A549 (cell line): ENCODE results near the gene KCTD1. TPM values are rescaled to one million over a fixed set of nuclear protein-coding genes. Genes with fewer than 3 reads are reported as not detected.
A peak's percentile ranks its signal among the peaks of the same experiment; 100 is the strongest.

Source experiments
- ATAC-seq, 2 experiments: fragments of 200-7000 bp in 1 of 2; fragments of >200 bp in 1 of 2; cut with Nextera tagmentation in 1 of 2; cut with Tn5 transposase in 1 of 2; 3 replicates each; pipeline versions ENCODE4 v1.8.0 to v1.9.1; 2018 to 2020; ENCODE audit warnings: mild to moderate bottlenecking in 1 of 2, moderate library complexity in 1 of 2
- CTCF ChIA-PET: fragments of 300-600 bp; sonication (Branson Sonifier 250); formaldehyde crosslinking; extraction: SDS; loops from one replicate; lab custom pipeline; 2021; ENCODE audit warnings: antibody characterized with exemption, inconsistent platforms; lab: Yijun Ruan, JAX
- POLR2A ChIA-PET: fragments of 350-600 bp; formaldehyde crosslinking; extraction: SDS; loops from one replicate; lab custom pipeline; 2021; ENCODE audit warnings: antibody characterized with exemption, inconsistent platforms; lab: Yijun Ruan, JAX
- DNase-seq, 2 experiments: peaks; one replicate each; pipeline versions ENCODE4 v3.0.0 to v3.0.0-alpha.2; 2011 to 2016; ENCODE audit warnings: low read depth in 1 of 2, low spot score in 1 of 2
- FAIRE-seq: peaks from 2 replicates; lab custom pipeline; 2011; peaks lifted over from hg19 to GRCh38; lab: Jason Lieb, UNC
- H3K27ac ChIP-seq, 2 experiments: fragments of >200 bp; sonication (Bioruptor Twin); formaldehyde crosslinking; 3 replicates each; pipeline ENCODE4 v1.5.1; 2016 to 2017
- H3K4me1 ChIP-seq: fragments of >200 bp; sonication (Bioruptor Twin); formaldehyde crosslinking; 3 replicates; pipeline ENCODE4 v1.6.1; 2016
- H3K4me2 ChIP-seq: fragments of >200 bp; sonication (Bioruptor Twin); formaldehyde crosslinking; 3 replicates; pipeline ENCODE4 v1.6.1; 2016
- H3K4me3 ChIP-seq: fragments of >200 bp; sonication (Bioruptor Twin); formaldehyde crosslinking; 3 replicates; pipeline ENCODE4 v1.5.1; 2016
- H3K9me3 ChIP-seq: fragments of >200 bp; sonication (Bioruptor Twin); formaldehyde crosslinking; 3 replicates; pipeline ENCODE4 v1.6.1; 2016
- CBX2 ChIP-seq: fragments of 200-600 bp; sonication (generic); IDR thresholded peaks from 2 replicates; pipeline ENCODE4 v1.6.1; 2016; ENCODE audit warnings: low read depth, mild to moderate bottlenecking, borderline replicate concordance
- CHD2 ChIP-seq: fragments of 150-350 bp; IDR thresholded peaks from 2 replicates; pipeline ENCODE4 v1.6.1; 2014; ENCODE audit warnings: low read length; ENCODE audit not compliant: partially characterized antibody
- EHF ChIP-seq: fragments of 250-450 bp; sonication (Bioruptor Pico); IDR thresholded peaks from 2 replicates; pipeline ENCODE4 v1.5.0; 2020; ENCODE audit warnings: mild to moderate bottlenecking
- EHMT2 ChIP-seq: fragments of 200-600 bp; sonication (generic); IDR thresholded peaks from 2 replicates; pipeline ENCODE4 v1.6.1; 2016; ENCODE audit warnings: antibody characterized with exemption, low read depth, mild to moderate bottlenecking, moderate library complexity
- GATA3 ChIP-seq: IDR thresholded peaks from 2 replicates; pipeline ENCODE4 v1.6.1; 2012; ENCODE audit warnings: borderline replicate concordance
- HOXA7 ChIP-seq: fragments of 250-450 bp; sonication (Bioruptor Pico); IDR thresholded peaks from 2 replicates; pipeline ENCODE4 v1.5.0; 2020; ENCODE audit warnings: mild to moderate bottlenecking, moderate library complexity
- HOXB13 ChIP-seq: fragments of 250-450 bp; sonication (Bioruptor Pico); IDR thresholded peaks from 2 replicates; pipeline ENCODE4 v1.5.0; 2020; ENCODE audit warnings: low read depth, mild to moderate bottlenecking, moderate library complexity
- KDM1A ChIP-seq: fragments of 200-600 bp; sonication (generic); IDR thresholded peaks from 2 replicates; pipeline ENCODE4 v1.6.1; 2016; ENCODE audit warnings: low read depth, mild to moderate bottlenecking
- MAFK ChIP-seq: fragments of 450-650 bp; IDR thresholded peaks from 2 replicates; pipeline ENCODE4 v1.6.1; 2014; ENCODE audit not compliant: partially characterized antibody
- MAZ ChIP-seq: fragments of 150-350 bp; IDR thresholded peaks from 2 replicates; pipeline ENCODE4 v1.6.1; 2014; ENCODE audit warnings: antibody characterized with exemption, low read depth, low read length, borderline replicate concordance
- NFE2L2 ChIP-seq: fragments of 150-350 bp; conservative IDR thresholded peaks from 2 replicates; pipeline ENCODE4 v1.6.1; 2014; ENCODE audit warnings: low read length
- NPAS2 ChIP-seq: fragments of 250-450 bp; sonication (Bioruptor Pico); IDR thresholded peaks from 2 replicates; pipeline ENCODE4 v1.8.0; 2022; ENCODE audit warnings: mild to moderate bottlenecking, moderate library complexity, borderline replicate concordance
- NR3C1 ChIP-seq: fragments of >200 bp; sonication (Bioruptor Twin); formaldehyde crosslinking; IDR thresholded peaks from 3 replicates; pipeline ENCODE4 v1.6.1; 2017
- POLR2AphosphoS2 ChIP-seq: conservative IDR thresholded peaks from 2 replicates; pipeline ENCODE4 v1.6.1; 2012; ENCODE audit warnings: low read length, improper control_type of control experiment, inconsistent platforms
- RARB ChIP-seq: fragments of 250-450 bp; sonication (Bioruptor Pico); IDR thresholded peaks from 2 replicates; pipeline ENCODE4 v1.8.0; 2021; ENCODE audit warnings: mild to moderate bottlenecking, moderate library complexity
- SREBF2 ChIP-seq: fragments of 450-650 bp; IDR thresholded peaks from 2 replicates; pipeline ENCODE4 v1.6.1; 2014; ENCODE audit warnings: mild to moderate bottlenecking, moderate library complexity
- ZC3H11A ChIP-seq: fragments of 450-650 bp; IDR thresholded peaks from 2 replicates; pipeline ENCODE4 v1.6.1; 2014; ENCODE audit warnings: antibody characterized with exemption, mild to moderate bottlenecking
- ZFP36 ChIP-seq: fragments of 450-650 bp; IDR thresholded peaks from 2 replicates; pipeline ENCODE4 v1.6.1; 2014; ENCODE audit warnings: borderline replicate concordance; ENCODE audit not compliant: partially characterized antibody
- WGBS: methylation state at CpG from one replicate; pipeline ENCODE4 v1.1.6; 2017; ENCODE audit errors: missing lambda C conversion rate; 5-methylcytosine and 5-hydroxymethylcytosine counted together
- polyA plus RNA-seq, 4 experiments: library from polyadenylated mRNA; depleted of rRNA in 3 of 4; stranded (reverse); fragments of >200 nt; fragmentation: RNase III in 1 of 4; extraction: RNeasy Plus Mini Kit Qiagen cat#74134 plus additional on column Dnase treatment in 1 of 4; gene quantifications; 2 replicates in 3 of 4; 3 replicates in 1 of 4; pipeline ENCODE4 v1.2.3, GENCODE V29; 2011 to 2017
- TF ChIP-seq, protein P1 (sequence below): IDR thresholded peaks from 2 replicates; pipeline ENCODE4 v1.6.1; 2012
- TF ChIP-seq, protein P2 (sequence below): fragments of 150-350 bp; IDR thresholded peaks from 2 replicates; pipeline ENCODE4 v1.6.1; 2014; ENCODE audit warnings: low read depth, mild to moderate bottlenecking, low read length
- TF ChIP-seq, protein P3 (sequence below): IDR thresholded peaks from 2 replicates; pipeline ENCODE4 v1.6.1; 2012
- TF ChIP-seq, protein P4 (sequence below): fragments of 250-450 bp; sonication (Bioruptor Pico); IDR thresholded peaks from 2 replicates; pipeline ENCODE4 v1.5.0; 2020; ENCODE audit warnings: low read depth, mild to moderate bottlenecking, moderate library complexity
- TF ChIP-seq, protein P5 (sequence below): fragments of >200 bp; sonication (Bioruptor Twin); formaldehyde crosslinking; IDR thresholded peaks from 3 replicates; pipeline ENCODE4 v1.5.1; 2016

The KCTD1 gene
- polyA plus RNA-seq, 2 of the 4 experiments (the other 2 are of a cell fraction): 26.1 to 32.1 TPM

DNA sequence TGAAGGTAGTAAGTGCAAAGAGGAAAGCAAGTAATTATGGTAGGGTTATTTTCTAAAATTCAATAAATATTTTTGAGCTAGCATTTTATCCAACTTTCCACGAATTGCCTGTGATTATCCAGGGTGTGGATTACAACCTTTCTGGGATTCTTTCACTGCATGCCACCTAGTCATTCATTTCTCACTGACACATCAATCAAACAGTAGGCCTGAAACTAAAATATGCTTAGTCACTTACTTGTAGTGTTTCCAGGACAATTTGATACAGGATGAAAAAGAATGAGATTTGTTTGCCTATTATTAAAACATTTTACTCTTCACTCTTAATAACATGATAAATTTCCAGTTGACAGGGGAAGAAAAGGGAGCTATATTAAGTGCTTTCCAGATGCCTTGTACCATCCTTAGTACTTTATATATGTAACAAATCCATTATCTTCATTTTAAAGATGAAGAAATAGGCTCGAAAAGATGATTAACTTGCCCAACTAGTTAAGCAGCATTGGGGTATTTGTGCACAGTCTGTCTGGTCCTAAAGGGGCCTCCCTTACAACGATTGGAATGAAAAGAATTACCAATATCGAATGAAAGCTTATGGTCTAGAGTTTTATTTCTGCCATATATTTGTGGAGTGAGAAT, 70.4 kb downstream of the KCTD1 start (continued):
- TF ChIP-seq, protein P1, sequence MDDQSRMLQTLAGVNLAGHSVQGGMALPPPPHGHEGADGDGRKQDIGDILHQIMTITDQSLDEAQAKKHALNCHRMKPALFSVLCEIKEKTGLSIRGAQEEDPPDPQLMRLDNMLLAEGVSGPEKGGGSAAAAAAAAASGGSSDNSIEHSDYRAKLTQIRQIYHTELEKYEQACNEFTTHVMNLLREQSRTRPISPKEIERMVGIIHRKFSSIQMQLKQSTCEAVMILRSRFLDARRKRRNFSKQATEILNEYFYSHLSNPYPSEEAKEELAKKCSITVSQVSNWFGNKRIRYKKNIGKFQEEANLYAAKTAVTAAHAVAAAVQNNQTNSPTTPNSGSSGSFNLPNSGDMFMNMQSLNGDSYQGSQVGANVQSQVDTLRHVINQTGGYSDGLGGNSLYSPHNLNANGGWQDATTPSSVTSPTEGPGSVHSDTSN: no peak
- TF ChIP-seq, protein P2, sequence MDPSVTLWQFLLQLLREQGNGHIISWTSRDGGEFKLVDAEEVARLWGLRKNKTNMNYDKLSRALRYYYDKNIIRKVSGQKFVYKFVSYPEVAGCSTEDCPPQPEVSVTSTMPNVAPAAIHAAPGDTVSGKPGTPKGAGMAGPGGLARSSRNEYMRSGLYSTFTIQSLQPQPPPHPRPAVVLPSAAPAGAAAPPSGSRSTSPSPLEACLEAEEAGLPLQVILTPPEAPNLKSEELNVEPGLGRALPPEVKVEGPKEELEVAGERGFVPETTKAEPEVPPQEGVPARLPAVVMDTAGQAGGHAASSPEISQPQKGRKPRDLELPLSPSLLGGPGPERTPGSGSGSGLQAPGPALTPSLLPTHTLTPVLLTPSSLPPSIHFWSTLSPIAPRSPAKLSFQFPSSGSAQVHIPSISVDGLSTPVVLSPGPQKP: no peak
- TF ChIP-seq KDM1A (no peak), MAFK (peak; percentile 99), CHD2 (no peak), NPAS2 (CRISPR knock-in tag) (no peak), ZC3H11A (no peak), MAZ (no peak), GATA3 (peak; percentile 25; the same call in 1 of the 2 replicates), NR3C1 (no peak), NFE2L2 (peak; percentile 89), RARB (CRISPR knock-in tag) (no peak), CBX2 (no peak), POLR2AphosphoS2 (no peak), SREBF2 (no peak), EHF (CRISPR knock-in tag) (no peak)
- TF ChIP-seq, protein P3, sequence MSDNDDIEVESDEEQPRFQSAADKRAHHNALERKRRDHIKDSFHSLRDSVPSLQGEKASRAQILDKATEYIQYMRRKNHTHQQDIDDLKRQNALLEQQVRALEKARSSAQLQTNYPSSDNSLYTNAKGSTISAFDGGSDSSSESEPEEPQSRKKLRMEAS: peak; percentile 32; the same call in 1 of the 2 replicates
- TF ChIP-seq, protein P4, sequence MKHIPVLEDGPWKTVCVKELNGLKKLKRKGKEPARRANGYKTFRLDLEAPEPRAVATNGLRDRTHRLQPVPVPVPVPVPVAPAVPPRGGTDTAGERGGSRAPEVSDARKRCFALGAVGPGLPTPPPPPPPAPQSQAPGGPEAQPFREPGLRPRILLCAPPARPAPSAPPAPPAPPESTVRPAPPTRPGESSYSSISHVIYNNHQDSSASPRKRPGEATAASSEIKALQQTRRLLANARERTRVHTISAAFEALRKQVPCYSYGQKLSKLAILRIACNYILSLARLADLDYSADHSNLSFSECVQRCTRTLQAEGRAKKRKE (CRISPR knock-in tag): no peak
- TF ChIP-seq, protein P5, sequence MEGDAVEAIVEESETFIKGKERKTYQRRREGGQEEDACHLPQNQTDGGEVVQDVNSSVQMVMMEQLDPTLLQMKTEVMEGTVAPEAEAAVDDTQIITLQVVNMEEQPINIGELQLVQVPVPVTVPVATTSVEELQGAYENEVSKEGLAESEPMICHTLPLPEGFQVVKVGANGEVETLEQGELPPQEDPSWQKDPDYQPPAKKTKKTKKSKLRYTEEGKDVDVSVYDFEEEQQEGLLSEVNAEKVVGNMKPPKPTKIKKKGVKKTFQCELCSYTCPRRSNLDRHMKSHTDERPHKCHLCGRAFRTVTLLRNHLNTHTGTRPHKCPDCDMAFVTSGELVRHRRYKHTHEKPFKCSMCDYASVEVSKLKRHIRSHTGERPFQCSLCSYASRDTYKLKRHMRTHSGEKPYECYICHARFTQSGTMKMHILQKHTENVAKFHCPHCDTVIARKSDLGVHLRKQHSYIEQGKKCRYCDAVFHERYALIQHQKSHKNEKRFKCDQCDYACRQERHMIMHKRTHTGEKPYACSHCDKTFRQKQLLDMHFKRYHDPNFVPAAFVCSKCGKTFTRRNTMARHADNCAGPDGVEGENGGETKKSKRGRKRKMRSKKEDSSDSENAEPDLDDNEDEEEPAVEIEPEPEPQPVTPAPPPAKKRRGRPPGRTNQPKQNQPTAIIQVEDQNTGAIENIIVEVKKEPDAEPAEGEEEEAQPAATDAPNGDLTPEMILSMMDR: no peak

DNA sequence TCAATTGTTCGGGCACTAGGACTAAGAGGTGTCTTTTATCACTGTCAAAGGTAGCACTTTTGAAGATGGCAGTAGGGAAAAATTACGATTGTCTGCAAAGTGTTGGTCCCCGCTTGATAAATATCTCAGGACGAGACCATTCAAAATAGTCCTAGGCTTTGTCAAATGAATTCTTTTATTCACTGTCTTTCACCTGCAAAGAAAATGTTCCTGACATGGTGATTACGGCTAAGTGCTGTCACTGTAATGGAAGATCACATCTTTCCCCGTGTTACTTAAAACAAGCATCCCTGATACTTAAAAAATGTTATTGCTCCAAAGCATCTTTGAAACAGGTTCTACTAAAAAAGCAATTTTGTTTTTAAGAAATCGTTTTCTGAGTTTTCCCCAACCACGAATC, 71.7 kb downstream of the KCTD1 start:
- WGBS: 87% methylated on average over 8 of the region's 8 CpGs
- POLR2A ChIA-PET: no interaction called here
- ATAC-seq: no peak
- H3K4me3 ChIP-seq: no peak overlapping the region
- CTCF ChIA-PET: no interaction called here
- no peak for DNase-seq
- FAIRE-seq: no peak
- TF ChIP-seq MAFK (no peak), HOXA7 (no peak), ZFP36 (no peak), GATA3 (no peak), EHMT2 (no peak), HOXB13 (CRISPR knock-in tag) (no peak), POLR2AphosphoS2 (no peak), ZC3H11A (no peak), KDM1A (no peak)
- TF ChIP-seq, protein P5: no peak
- TF ChIP-seq, protein P4 (CRISPR knock-in tag): no peak
- TF ChIP-seq, all 56 proteins: peak for 0
- Histone ChIP-seq H3K4me2 (peak overlapping the region; percentile 72; the same call in 2 of the 3 replicates), H3K4me1 (peaks cover 72% of the 10 kb centered on the region), H3K9me3 (0 out of 3 replicates have a peak, but pooled peaks cover 2% of the 10 kb centered on the region), H3K27ac (peak overlapping the region; percentile 97 to 98)
